ENCODE data around the gene PPP1R13B. TPM values are rescaled to one million over a fixed set of nuclear protein-coding genes. Genes with fewer than 3 reads are reported as not detected.

PPP1R13B gene
- total RNA-seq, 1 experiment from 2014 or later = 26.5 TPM

DNA sequence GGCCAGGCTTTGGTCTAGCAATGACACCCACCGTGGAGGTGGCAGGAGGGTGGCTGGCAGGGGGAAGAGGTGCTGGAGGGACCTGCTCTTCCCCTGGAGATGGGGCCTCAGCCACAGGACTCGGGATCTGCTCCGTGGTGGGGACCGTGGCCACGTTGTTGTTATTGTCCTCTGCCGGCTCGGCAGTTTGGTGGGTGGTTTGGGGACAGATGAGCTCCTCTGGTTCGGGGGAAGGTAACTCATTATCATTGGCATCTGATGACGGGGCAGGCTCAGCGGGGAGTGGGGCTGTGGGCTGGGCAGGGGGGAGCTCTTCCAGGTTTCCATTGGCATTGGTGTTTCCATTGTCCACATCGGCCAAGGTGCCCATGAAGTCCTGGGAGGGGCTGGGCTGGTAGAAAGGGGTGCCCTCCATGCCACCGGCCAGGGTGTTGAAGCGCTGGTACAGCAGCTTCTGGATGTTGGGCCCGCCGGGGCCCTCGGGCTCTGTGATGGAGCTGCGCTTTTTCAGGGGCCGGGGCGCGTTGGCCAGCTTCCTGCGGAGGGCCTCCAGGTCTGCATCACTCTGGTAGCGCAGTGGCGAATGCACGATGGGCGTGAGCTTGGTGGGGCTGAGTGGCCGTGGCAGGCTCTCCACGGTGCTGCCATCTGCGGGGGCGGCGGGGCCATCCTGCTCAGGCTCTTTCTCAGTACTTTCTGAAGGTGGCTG is 107.4 kb downstream of the PPP1R13B start:
- H3K27me3 ChIP-seq (ENCODE audit: insufficient read depth, low read depth) = no peaks in the 10 kb centered on the region
- BruUV-seq (replicated peaks) = no TSS peak
- intact Hi-C loops (cut with micrococcal nuclease; ENCODE audit: unreplicated experiment) = no loop called here
- H3K27ac ChIP-seq = no peak overlapping the region
- no peaks in the 10 kb centered on the region for H3K79me2 ChIP-seq (ENCODE audit: low read depth)
- peaks cover 15% of the 10 kb centered on the region for H3K4me1 ChIP-seq (replicated peaks; ENCODE audit: insufficient read depth)
- H4K20me1 ChIP-seq (ENCODE audit: insufficient read depth) = peaks cover 6% of the 10 kb centered on the region; the same call in 1 of the 2 replicates
- H3F3A ChIP-seq (ENCODE audit: insufficient read depth, low read depth) = peaks cover 13% of the 10 kb centered on the region; the same call in 1 of the 2 replicates
- no peak for DNase-seq
- H3K4me3 ChIP-seq = no peak overlapping the region
- H3K9me2 ChIP-seq (ENCODE audit: insufficient read depth) = no peaks in the 10 kb centered on the region
- ChIA-PET POLR2A (ENCODE audit: unreplicated experiment) (no interaction called here), CTCF (no interaction called here)
- TF ChIP-seq EZH2 (IDR thresholded peaks at IDR 0.05; ENCODE audit: low read depth) = no peak
- TF ChIP-seq, protein P1, sequence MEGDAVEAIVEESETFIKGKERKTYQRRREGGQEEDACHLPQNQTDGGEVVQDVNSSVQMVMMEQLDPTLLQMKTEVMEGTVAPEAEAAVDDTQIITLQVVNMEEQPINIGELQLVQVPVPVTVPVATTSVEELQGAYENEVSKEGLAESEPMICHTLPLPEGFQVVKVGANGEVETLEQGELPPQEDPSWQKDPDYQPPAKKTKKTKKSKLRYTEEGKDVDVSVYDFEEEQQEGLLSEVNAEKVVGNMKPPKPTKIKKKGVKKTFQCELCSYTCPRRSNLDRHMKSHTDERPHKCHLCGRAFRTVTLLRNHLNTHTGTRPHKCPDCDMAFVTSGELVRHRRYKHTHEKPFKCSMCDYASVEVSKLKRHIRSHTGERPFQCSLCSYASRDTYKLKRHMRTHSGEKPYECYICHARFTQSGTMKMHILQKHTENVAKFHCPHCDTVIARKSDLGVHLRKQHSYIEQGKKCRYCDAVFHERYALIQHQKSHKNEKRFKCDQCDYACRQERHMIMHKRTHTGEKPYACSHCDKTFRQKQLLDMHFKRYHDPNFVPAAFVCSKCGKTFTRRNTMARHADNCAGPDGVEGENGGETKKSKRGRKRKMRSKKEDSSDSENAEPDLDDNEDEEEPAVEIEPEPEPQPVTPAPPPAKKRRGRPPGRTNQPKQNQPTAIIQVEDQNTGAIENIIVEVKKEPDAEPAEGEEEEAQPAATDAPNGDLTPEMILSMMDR (conservative IDR thresholded peaks at IDR 0.05) = no peak
- no peak overlapping the region for H3K4me2 ChIP-seq
- no peaks in the 10 kb centered on the region for H3K36me3 ChIP-seq (ENCODE audit: low read depth)
- no peak overlapping the region for H2AFZ ChIP-seq
- no peaks in the 10 kb centered on the region for H3K9me3 ChIP-seq (ENCODE audit: insufficient read depth, low read depth)

DNA sequence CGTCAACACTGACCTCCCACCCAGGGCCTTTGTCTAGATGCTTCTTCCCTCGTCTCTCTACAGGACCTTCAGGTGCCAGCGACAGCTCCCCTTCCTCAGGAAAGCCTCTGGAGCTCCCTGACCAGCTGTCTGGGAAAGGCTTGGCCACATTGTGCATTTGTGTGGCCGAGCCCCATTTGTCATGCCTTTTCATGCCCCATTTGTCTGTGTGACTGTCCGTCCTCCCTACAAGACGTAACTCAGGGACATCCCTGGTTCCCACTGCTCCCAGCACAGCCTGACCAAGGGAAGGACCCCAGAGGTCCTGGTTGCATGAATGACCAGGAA is 107.9 kb downstream of the PPP1R13B start:
- H3K36me3 ChIP-seq (ENCODE audit: low read depth) = no peaks in the 10 kb centered on the region
- CTCF ChIA-PET = no interaction called here

GRCh38 chr14:103738701-103739451 is 108.5 kb downstream of the PPP1R13B start:
- DNase-seq = no peak
- H3K27ac ChIP-seq = no peak overlapping the region
- no peaks in the 10 kb centered on the region for H3K9me3 ChIP-seq (ENCODE audit: insufficient read depth, low read depth)
- CTCF ChIA-PET = no interaction called here
- H3K4me2 ChIP-seq = no peak overlapping the region
- H3K4me3 ChIP-seq = no peak overlapping the region
- H2AFZ ChIP-seq = no peak overlapping the region
- no peak for TF ChIP-seq EZH2 (IDR thresholded peaks at IDR 0.05; ENCODE audit: low read depth)
- TF ChIP-seq, protein P1 (conservative IDR thresholded peaks at IDR 0.05) = no peak
- peaks cover 15% of the 10 kb centered on the region for H3K4me1 ChIP-seq (replicated peaks; ENCODE audit: insufficient read depth)
- peaks cover 17% of the 10 kb centered on the region; the same call in 1 of the 2 replicates for H3F3A ChIP-seq (ENCODE audit: insufficient read depth, low read depth)
- POLR2A ChIA-PET (ENCODE audit: unreplicated experiment) = no interaction called here
- no peaks in the 10 kb centered on the region for H3K36me3 ChIP-seq (ENCODE audit: low read depth)
- intact Hi-C loops (cut with micrococcal nuclease; ENCODE audit: unreplicated experiment) = no loop called here
- no peaks in the 10 kb centered on the region for H3K9me2 ChIP-seq (ENCODE audit: insufficient read depth)
- H4K20me1 ChIP-seq (ENCODE audit: insufficient read depth) = peaks cover 6% of the 10 kb centered on the region; the same call in 1 of the 2 replicates
- H3K79me2 ChIP-seq (ENCODE audit: low read depth) = no peaks in the 10 kb centered on the region
- H3K27me3 ChIP-seq (ENCODE audit: insufficient read depth, low read depth) = no peaks in the 10 kb centered on the region
- no TSS peak for BruUV-seq (replicated peaks)

More for the DNA sequence above, 107.9 kb downstream of the PPP1R13B start:
- intact Hi-C loops (cut with micrococcal nuclease; ENCODE audit: unreplicated experiment) = no loop called here
- POLR2A ChIA-PET (ENCODE audit: unreplicated experiment) = no interaction called here
- BruUV-seq (replicated peaks) = no TSS peak
- Histone ChIP-seq H3K9me2 (ENCODE audit: insufficient read depth) (no peaks in the 10 kb centered on the region), H2AFZ (no peak overlapping the region), H3K27ac (no peak overlapping the region), H3K4me2 (no peak overlapping the region), H3K4me3 (no peak overlapping the region), H4K20me1 (ENCODE audit: insufficient read depth) (peaks cover 6% of the 10 kb centered on the region; the same call in 1 of the 2 replicates), H3K79me2 (ENCODE audit: low read depth) (no peaks in the 10 kb centered on the region), H3F3A (ENCODE audit: insufficient read depth, low read depth) (peaks cover 17% of the 10 kb centered on the region; the same call in 1 of the 2 replicates), H3K4me1 (replicated peaks; ENCODE audit: insufficient read depth) (peaks cover 15% of the 10 kb centered on the region), H3K27me3 (ENCODE audit: insufficient read depth, low read depth) (no peaks in the 10 kb centered on the region), H3K9me3 (ENCODE audit: insufficient read depth, low read depth) (no peaks in the 10 kb centered on the region)
- TF ChIP-seq, protein P1 (conservative IDR thresholded peaks at IDR 0.05) = no peak
- TF ChIP-seq EZH2 (IDR thresholded peaks at IDR 0.05; ENCODE audit: low read depth) = no peak
- no peak for DNase-seq

Measured in PC-9 (cell line).